ENCODE measurements around the gene PCSK2. TPM values are rescaled to one million over a fixed set of nuclear protein-coding genes. Genes with fewer than 3 reads are reported as not detected.

Gene PCSK2
- total and polyA plus RNA-seq, 10 donors = 0.06 to 0.17 (median 0.16) TPM; not detected in 3

DNA sequence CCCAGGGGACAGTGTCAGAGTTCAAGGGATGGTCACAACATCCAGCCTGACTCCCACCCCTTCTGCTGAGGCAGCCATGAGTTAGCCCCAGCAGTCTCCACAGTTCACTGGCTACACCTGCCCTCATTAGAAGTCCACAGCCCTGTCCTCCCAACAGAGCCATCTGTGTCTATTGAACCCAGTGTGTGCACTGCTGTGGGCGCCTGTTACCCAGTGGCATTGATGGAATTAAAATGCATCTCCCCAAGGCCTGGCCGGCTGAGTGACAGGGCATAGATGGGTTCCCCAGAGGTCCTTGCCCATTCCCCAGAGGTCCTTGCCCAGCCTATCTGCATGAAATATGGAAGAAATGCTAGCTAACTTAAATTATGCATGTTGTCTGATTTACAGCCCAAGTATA, 73.3 kb downstream of the PCSK2 start:
- intact Hi-C loops (cut with DNase I; ENCODE audit: low total_unique reads) = no loop called here

DNA sequence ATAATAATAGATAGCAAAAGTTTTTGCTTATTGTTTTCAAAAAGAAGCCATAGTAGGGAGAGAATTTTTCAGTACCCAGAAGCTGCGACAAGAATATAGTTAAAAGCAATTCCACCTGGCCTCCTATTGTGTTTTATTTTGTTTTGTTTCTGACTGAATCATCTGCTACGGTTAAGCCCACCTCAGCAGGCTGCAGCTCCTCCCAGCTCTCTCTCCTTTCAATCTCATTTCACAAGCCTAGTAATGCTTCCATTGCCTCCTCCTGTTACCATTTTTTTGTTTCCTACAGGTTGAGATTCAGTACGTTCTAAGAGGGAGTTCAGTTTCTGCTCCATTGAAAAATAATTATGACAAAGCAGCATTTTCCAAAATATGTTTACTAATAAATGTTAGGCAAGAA, 77.9 kb downstream of the PCSK2 start:
- Histone ChIP-seq H3K27me3 (replicated peaks in 1 of 7) (no peaks in the 10 kb centered on the region), H3K4me1 (no peaks in the 10 kb centered on the region), H3K4me3 (no peak overlapping the region), H3K36me3 (no peaks in the 10 kb centered on the region), H3K9me3 (no peaks in the 10 kb centered on the region), H3K27ac (no peak overlapping the region)
- TF ChIP-seq, protein P1, sequence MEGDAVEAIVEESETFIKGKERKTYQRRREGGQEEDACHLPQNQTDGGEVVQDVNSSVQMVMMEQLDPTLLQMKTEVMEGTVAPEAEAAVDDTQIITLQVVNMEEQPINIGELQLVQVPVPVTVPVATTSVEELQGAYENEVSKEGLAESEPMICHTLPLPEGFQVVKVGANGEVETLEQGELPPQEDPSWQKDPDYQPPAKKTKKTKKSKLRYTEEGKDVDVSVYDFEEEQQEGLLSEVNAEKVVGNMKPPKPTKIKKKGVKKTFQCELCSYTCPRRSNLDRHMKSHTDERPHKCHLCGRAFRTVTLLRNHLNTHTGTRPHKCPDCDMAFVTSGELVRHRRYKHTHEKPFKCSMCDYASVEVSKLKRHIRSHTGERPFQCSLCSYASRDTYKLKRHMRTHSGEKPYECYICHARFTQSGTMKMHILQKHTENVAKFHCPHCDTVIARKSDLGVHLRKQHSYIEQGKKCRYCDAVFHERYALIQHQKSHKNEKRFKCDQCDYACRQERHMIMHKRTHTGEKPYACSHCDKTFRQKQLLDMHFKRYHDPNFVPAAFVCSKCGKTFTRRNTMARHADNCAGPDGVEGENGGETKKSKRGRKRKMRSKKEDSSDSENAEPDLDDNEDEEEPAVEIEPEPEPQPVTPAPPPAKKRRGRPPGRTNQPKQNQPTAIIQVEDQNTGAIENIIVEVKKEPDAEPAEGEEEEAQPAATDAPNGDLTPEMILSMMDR (IDR thresholded peaks at IDR 0.05 in 8 of 11, conservative IDR thresholded peaks at IDR 0.05 in 3 of 11) = no peak
- no peak for TF ChIP-seq POLR2AphosphoS5 (IDR thresholded peaks at IDR 0.05)
- no peak for TF ChIP-seq POLR2A (IDR thresholded peaks at IDR 0.05)
- no peak for DNase-seq
- WGBS, 5 donors = 60 to 68% (median 64%) methylated on average over 3 of the region's 3 CpGs
- intact Hi-C loops (cut with DNase I; ENCODE audit: low total_unique reads) = no loop called here

More for the DNA sequence above, 73.3 kb downstream of the PCSK2 start:
- no peaks in the 10 kb centered on the region for H3K27me3 ChIP-seq (replicated peaks in 1 of 7)
- H3K4me3 ChIP-seq = no peak overlapping the region
- H3K36me3 ChIP-seq = no peaks in the 10 kb centered on the region
- TF ChIP-seq POLR2A (IDR thresholded peaks at IDR 0.05) = no peak
- TF ChIP-seq, protein P1 (IDR thresholded peaks at IDR 0.05 in 8 of 11, conservative IDR thresholded peaks at IDR 0.05 in 3 of 11) = no peak
- no peak for TF ChIP-seq POLR2AphosphoS5 (IDR thresholded peaks at IDR 0.05)
- H3K4me1 ChIP-seq = no peaks in the 10 kb centered on the region
- DNase-seq = no peak
- H3K9me3 ChIP-seq = no peaks in the 10 kb centered on the region
- no peak overlapping the region for H3K27ac ChIP-seq
- 78 to 89% (median 87%) methylated on average over 2 of the region's 2 CpGs for WGBS, 5 donors

DNA sequence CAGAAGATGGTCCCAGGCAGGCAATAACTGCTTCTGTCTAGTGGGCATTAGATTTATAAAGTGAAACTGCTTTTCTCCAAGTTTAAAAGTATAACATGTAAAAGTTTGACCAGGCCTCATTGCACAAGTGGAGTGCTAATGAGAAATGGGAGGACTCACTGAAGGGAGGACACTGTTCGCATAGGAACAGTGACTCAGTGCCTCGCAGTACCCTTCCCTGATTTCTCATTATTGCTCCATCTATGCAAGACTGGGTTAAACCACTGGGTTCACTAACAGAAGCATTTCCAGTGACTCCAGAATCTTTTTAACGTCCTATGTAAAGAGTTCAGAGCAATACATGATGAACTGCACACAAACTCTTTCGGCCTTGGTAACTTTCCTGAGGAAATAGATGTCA, 79.6 kb downstream of the PCSK2 start:
- Histone ChIP-seq H3K27me3 (replicated peaks in 1 of 7) (no peaks in the 10 kb centered on the region), H3K27ac (no peak overlapping the region), H3K4me1 (no peaks in the 10 kb centered on the region), H3K9me3 (no peaks in the 10 kb centered on the region), H3K4me3 (no peak overlapping the region), H3K36me3 (no peaks in the 10 kb centered on the region)
- 70 to 82% (median 76%) methylated on average over 4 of the region's 4 CpGs for WGBS, 5 donors
- intact Hi-C loops (cut with DNase I; ENCODE audit: low total_unique reads) = no loop called here
- TF ChIP-seq POLR2AphosphoS5 (IDR thresholded peaks at IDR 0.05) = no peak
- TF ChIP-seq, protein P1 (IDR thresholded peaks at IDR 0.05 in 8 of 11, conservative IDR thresholded peaks at IDR 0.05 in 3 of 11) = no peak
- TF ChIP-seq POLR2A (IDR thresholded peaks at IDR 0.05) = no peak
- no peak for DNase-seq

DNA sequence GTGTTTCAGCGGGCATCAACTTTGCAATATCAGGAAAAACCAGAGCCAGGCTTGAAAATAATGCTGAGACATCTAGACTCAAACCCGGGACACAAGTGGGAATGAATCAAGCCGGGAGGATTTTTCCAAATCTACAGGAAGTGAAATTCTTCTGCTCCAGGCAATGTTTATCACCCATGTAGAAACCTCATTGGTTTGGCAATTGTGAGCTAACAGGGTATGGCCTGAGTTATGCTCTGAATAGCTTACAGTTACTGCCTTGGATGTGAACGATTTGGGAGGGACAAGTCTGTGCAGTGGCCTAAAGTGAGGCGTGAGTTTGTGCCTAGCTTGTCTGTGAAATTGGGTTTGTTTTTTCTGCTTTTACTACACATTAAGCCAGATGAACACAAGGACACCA, 87.4 kb downstream of the PCSK2 start:
- H3K36me3 ChIP-seq = no peaks in the 10 kb centered on the region
- intact Hi-C loops (cut with DNase I; ENCODE audit: low total_unique reads) = no loop called here
- no peak overlapping the region for H3K27ac ChIP-seq
- H3K9me3 ChIP-seq = no peaks in the 10 kb centered on the region
- TF ChIP-seq, protein P1 (IDR thresholded peaks at IDR 0.05 in 8 of 11, conservative IDR thresholded peaks at IDR 0.05 in 3 of 11) = no peak
- TF ChIP-seq POLR2A (IDR thresholded peaks at IDR 0.05) (no peak), POLR2AphosphoS5 (IDR thresholded peaks at IDR 0.05) (no peak)
- H3K4me3 ChIP-seq = no peak overlapping the region
- H3K27me3 ChIP-seq (replicated peaks in 1 of 7) = peaks cover 0 to 31% (median 12%) of the 10 kb centered on the region in 7 donors
- 76 to 91% (median 77%) methylated on average over 5 of the region's 5 CpGs for WGBS, 5 donors
- no peaks in the 10 kb centered on the region for H3K4me1 ChIP-seq
- DNase-seq = no peak

All from spleen (tissue), 11 donors.